Limb (tissue), 2 donors: ENCODE data around the gene CFAP210.
"Not testable (repeated sequence)": the region's sequence is repeated elsewhere in the genome, so short reads cannot be mapped to it uniquely, and the experiment has no call there.

Source experiments
- DNase-seq, 2 donors: peaks; one replicate each; pipeline ENCODE4 v3.0.0-alpha.2; 2016; ENCODE audit errors: extremely low spot score in 2 of 2

Gene CFAP210

DNA sequence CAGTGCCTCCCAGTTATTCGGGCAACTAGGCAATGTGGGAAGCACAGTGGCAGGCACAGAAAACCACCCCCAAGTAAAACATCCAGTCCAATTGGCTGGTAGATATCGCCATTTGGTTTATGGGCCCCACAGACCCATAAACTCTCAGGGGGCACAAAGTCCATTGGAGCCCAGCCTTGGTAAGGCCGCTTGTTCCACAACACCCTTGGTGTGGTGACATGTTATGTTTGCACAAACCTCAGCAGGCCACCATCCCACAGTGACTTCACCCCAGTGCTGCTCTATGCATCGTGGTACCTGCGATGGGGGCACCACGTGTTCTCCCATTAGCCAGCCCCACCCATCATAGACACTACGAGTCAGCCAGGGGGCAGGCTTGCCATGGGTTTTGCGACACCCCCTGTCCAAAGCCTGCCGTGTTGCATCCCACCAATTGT is 18.6 kb upstream of the CFAP210 start:
- DNase-seq = no peak

- DNase-seq = no peak
Observed at GRCh38 chr2:169711751-169712509, 17.7 kb upstream of the CFAP210 start.

DNA sequence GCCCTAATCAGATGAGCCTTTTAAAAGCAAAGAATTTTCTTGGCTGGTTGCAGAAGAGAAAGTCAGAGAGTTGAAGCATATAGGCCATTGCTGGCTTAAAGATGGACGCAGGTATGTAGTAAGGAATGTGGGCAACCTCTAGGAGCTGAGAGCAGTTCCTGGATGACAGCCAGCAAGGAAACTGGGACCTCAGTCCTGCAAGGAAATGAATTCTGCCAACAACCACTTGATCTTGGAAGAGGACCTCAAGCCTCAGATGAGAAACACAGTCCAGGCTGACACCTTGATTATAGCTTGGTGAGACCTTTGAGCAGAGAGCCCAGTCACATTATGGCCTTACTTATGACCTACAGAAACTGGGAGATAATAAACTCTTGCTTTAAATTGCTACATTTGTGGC is 15.8 kb upstream of the CFAP210 start:
- no peak for DNase-seq

GRCh38 chr2:169709331-169709730 is 15.1 kb upstream of the CFAP210 start:
- no peak for DNase-seq

GRCh38 chr2:169707626-169708025 is 13.4 kb upstream of the CFAP210 start:
- no peak for DNase-seq

DNA sequence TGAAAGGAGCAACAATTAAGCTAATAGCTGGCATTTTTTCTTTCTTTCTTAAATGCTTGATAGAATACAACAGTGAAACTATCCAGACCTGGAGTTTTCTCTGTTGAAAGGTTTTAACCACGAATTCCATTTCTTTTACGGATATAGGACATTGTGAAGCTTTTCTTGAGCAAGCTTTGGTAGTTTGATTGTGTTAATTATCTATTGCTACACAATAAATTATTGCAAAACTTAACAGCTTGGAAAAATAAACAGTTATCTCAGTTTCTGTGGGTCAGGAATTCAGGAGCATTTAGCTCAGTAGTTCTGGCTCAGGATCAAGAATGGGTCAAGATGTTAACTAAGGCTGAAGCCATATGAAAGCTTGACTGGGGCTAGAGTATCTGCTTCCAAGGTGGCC is 11.7 kb upstream of the CFAP210 start:
- no peak for DNase-seq

DNA sequence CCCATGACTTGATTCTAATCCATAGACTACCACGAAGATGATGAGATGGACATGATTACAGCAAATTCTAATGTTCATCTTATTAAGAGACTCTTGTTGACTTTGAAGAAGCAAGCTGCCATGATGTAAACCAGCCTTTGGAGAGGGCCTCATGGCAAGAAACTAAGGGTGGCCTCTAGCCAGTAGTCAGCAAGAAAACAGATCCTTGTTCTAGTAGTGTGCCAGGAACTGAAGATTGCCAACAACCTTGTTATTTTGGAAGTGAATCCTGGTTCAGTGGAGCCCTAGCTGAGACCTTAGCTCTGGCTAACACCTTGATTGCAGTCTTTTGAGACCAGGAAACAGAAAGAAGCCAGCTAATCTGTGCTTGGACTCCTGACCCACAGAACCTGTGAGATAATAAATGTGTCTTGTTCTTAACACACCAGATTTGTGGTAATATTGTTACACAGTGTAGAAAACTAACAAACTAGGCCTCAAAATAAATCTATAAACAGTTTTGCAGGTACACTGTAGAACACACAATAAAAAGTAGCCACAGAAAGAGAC is 10.0 kb upstream of the CFAP210 start:
- no peak for DNase-seq

DNA sequence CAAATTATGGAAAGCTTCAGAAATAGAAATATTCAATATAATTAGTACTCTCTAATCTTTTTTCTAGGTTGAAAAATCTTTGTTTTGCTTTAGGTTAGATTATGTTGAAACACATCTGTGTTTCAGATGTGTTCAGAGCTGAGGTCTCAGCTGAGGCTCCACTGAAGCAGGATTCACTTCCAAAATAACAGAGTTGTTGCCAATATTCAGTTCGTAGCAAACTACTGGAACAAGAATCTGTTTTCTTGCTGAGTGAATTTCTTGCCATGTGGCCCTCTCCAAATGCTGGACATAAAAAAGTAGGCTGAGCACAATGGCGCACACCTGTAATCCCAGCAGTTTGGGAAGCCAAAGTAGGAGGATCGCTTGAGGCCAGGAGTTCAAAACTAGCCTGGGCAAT is 8.8 kb upstream of the CFAP210 start:
- DNase-seq = no peak

GRCh38 chr2:169699173-169699572 is 5.0 kb upstream of the CFAP210 start:
- DNase-seq = not testable (repeated sequence)

- DNase-seq = no peak
Observed at GRCh38 chr2:169696381-169696780, 2.2 kb upstream of the CFAP210 start.

DNA sequence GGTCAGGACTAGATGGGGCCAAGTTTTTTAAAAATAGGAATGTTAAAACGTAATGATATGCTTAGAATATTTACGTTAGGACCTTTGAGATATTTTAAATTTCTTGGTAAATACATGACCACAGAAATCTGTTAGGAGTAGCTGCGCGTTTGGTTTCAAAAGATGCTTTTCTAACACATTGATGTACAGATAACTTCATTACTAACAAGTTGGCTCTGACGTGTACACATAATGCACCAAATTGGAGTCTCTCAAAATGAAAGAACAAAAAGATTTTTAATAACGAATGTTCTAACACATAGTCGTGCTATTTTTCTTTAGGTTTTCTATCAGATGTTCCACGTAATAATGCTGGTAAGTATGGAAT is 672 bp upstream of the CFAP210 start:
- no peak for DNase-seq

DNA sequence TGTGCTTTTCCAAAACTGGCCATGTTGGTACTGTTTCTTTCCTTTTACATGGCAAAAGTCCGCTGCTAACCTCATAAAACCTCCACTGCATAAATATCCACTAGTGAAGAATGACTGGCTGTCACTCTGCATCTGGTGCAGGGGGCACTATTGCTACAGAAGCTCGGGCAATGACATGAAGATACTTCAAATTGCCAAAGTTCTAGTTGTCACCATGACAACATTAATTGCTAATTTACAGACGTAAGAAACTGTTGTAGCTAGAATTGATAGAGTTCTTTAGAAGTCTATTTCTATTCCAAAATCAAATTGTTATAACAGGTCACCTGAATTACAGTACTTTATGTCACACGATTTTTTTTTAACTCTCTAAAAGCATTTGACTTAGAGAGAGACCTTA is 845 bp downstream of the CFAP210 start:
- peak in 1 of 2 donors; percentile 32 for DNase-seq

DNA sequence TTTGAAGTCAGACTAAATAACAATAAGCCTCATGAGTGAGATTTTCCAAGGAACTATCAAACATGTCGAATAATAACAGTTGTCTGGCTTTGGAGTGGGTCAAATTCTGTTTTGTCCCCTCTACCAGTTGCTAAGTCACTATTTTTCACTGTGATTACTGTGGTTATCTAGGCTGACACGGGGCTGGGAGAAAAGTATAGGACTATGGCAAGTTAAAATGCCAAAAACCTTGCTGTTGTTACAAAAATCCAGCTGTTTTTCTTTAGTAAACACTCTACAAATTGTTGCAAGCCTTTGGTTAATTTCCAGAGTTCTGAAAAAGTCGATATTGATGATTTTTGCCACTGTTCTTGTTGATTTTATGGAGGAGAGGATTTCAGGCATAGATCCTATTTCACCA is 1.5 kb downstream of the CFAP210 start:
- no peak for DNase-seq

DNA sequence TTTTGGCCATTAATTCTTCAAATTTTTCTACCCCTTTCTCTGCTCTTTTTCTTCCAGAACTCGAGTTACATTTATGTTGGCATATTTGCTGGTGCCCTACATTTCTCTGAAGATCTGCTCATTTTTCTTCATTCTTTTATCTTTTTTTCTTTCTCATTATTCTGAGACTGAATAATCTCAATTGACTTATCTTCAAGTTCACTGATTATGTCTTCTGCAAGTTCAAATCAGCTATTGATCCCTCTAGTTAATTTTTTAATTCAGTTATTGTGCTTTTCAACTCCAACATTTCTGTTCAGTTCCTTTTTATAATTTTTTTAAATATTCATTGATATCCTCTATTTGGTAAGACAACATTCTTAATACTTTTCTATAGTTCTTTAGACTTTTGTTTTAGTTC is 3.2 kb downstream of the CFAP210 start:
- DNase-seq = no peak

DNA sequence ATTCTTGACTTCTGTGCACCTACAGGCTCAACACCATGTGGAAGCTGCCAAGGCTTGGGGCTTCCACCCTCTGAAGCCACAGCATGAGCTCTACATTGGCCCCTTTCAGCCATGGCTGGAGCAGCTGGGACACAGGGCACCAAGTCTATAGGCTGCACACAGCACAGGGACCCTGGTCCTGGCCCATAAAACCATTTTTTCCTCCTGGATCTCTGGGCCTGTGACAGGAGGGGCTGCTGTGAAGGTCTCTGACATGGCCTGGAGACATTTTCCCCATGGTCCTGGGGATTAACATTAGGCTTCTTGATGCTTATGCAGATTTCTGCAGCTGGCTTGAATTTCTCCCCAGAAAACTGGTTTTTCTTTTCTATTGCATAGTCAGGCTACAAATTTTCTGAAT is 6.3 kb downstream of the CFAP210 start:
- DNase-seq = not testable (repeated sequence)

- not testable (repeated sequence) for DNase-seq
Observed at GRCh38 chr2:169686825-169687224, 7.4 kb downstream of the CFAP210 start.

DNA sequence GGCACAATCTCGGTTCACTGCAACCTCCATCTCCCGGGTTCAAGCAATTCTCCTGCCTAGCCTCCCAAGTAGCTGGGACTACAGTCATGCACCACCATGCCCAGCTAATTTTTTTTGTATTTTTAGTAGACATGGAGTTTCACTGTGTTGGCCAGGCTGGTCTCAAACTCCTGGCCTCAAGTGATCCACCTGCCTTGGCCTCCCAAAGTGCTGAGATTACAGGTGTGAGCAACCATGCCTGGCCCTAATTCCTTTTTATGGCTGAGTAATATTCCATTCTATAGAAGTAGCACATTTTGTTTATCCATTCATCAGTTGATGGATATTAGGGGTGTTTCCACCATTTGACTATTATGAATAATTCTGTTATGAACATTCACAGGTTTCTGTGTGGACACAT is 9.5 kb downstream of the CFAP210 start:
- DNase-seq = not testable (repeated sequence)

- no peak for DNase-seq
Observed at GRCh38 chr2:169684135-169684565, 10.1 kb downstream of the CFAP210 start.

DNA sequence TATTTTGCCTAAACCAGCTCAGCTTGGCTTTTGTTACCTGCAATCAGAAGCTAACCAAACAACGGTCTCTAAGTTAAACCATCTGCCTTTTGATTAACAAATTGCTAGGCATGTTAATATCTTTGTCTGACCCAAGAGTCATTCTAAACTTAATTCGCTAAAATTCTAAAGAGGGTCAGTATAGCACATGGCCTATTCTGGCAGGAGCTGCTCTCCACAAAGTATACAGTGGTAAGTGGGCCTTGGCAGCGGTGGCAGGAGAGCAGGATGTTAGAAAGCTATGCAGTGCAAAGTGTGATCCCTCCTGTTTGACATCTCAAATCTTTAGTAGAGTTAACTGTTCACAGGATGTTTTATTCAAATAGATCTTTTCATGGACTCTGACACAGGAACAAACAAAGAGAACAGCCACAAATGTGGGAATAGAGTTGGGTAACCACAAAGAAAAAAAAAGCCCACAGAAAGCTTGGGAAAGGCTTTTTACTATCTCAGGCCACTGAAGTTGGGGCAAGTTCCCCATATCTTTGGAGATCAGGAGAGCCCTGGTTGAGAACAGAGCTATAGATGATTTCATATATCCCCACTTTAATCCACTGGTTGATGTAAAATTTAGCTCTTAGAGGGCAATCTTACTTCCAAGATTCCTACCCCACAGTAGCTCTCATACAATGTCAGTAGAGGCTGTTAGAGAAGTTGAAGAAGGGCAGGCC is 10.6 kb downstream of the CFAP210 start:
- no peak for DNase-seq

GRCh38 chr2:169683054-169683424 is 11.2 kb downstream of the CFAP210 start:
- no peak for DNase-seq

- DNase-seq = no peak
Observed at GRCh38 chr2:169676850-169677249, 17.4 kb downstream of the CFAP210 start.

DNA sequence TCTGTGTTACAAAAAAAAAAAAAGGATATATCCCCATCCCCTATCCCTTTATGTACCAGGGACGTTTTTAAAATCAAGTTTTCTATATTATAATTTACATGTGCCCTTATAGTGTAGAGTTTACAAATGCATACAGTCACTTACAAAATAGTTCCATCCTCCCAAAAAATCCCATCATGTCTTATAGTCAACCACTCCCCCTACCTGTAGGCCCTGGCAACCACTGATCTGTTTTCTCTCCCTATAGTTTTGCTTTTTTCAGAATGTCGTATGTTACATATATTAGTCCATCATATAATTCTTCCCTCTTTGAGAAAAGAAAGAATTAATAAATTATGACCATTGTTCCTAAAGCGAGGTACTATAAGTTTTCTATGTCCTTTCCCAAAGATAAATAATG is 17.8 kb downstream of the CFAP210 start:
- DNase-seq = no peak

DNA sequence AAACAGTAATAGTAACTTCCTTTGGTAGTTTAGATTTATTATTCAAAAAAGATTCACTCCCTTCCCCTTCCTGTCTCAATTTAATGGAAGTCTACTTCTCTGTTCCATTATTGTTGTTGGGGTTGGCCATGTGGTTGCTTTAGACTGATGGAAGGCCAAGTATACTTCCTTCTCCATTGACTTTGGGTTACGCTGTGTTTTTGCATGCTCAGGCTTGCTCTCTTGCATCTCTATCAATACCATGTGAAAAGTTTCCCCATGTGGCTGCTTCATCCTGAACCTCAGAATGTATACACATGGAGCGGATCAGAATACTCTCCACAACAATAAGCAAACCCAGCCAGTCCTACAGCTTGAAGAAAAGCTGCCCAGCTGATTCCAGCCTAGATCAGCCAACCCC is 20.3 kb downstream of the CFAP210 start:
- DNase-seq = no peak
